Osteoblast (primary cell): ENCODE measurements around the gene ISM1. TPM values are rescaled to one million over a fixed set of nuclear protein-coding genes. Genes with fewer than 3 reads are reported as not detected.

ENCODE experiments used
- DNase-seq: peaks from one replicate; pipeline ENCODE4 v3.0.0; 2011; ENCODE audit warnings: low spot score, mixed read lengths; ENCODE audit not compliant: insufficient read length; ENCODE audit errors: missing footprints
- H2AFZ ChIP-seq: 2 replicates; pipeline ENCODE4 v1.6.0; 2011; ENCODE audit warnings: mild to moderate bottlenecking, low read length
- H3K27ac ChIP-seq: 2 replicates; pipeline ENCODE4 v1.5.1; 2011; ENCODE audit warnings: mild to moderate bottlenecking, low read depth, low read length, moderate library complexity
- H3K27me3 ChIP-seq: 2 replicates; pipeline ENCODE4 v1.6.0; 2012; ENCODE audit warnings: mild to moderate bottlenecking, control low read depth, inconsistent platforms, low read length, moderate library complexity; ENCODE audit not compliant: insufficient read depth
- H3K36me3 ChIP-seq: 2 replicates; pipeline ENCODE4 v1.5.1; 2011; ENCODE audit warnings: mild to moderate bottlenecking, low read length, control low read depth, moderate library complexity; ENCODE audit not compliant: insufficient read depth
- H3K4me1 ChIP-seq: 2 replicates; pipeline ENCODE4 v1.5.1; 2011; ENCODE audit warnings: mild to moderate bottlenecking, low read length, control low read depth, moderate library complexity; ENCODE audit not compliant: insufficient read depth
- H3K4me2 ChIP-seq: 2 replicates; pipeline ENCODE4 v1.6.0; 2011; ENCODE audit warnings: mild to moderate bottlenecking, low read length; ENCODE audit not compliant: insufficient read depth
- H3K4me3 ChIP-seq: fragments of 200-600 bp; sonication (generic); 3 replicates; pipeline ENCODE4 v1.5.1; 2012; ENCODE audit warnings: mild to moderate bottlenecking, low read length, inconsistent platforms; ENCODE audit not compliant: insufficient read depth
- H3K79me2 ChIP-seq: 2 replicates; pipeline ENCODE4 v1.6.0; 2012; ENCODE audit warnings: mild to moderate bottlenecking, low read length, control low read depth, inconsistent platforms; ENCODE audit not compliant: insufficient read depth
- H3K9me3 ChIP-seq: 2 replicates; pipeline ENCODE4 v1.5.1; 2011; ENCODE audit warnings: low read depth, low read length, control low read depth
- H4K20me1 ChIP-seq: 2 replicates; pipeline ENCODE4 v1.6.0; 2012; ENCODE audit warnings: mild to moderate bottlenecking, low read length, control low read depth; ENCODE audit not compliant: insufficient read depth
- total RNA-seq: library from RNA; depleted of rRNA; stranded (reverse); fragments of >200 nt; gene quantifications from 2 replicates; pipeline ENCODE4 v1.2.3, GENCODE V29; 2012
- TF ChIP-seq, protein P1 (sequence below): IDR thresholded peaks from 2 replicates; pipeline ENCODE4 v1.5.1; 2011; ENCODE audit warnings: mild to moderate bottlenecking, low read depth, low read length, moderate library complexity; ENCODE audit errors: extremely low read depth

ISM1 gene
- total RNA-seq, 1 donor, result 4.0 TPM

GRCh38 chr20:13290724-13291123 lies 69.7 kb downstream of the ISM1 start:
- no peak for DNase-seq
- Histone ChIP-seq H3K4me3 (no peak overlapping the region), H2AFZ (no peak overlapping the region), H4K20me1 (no peaks in the 10 kb centered on the region), H3K79me2 (no peaks in the 10 kb centered on the region), H3K4me2 (no peak overlapping the region), H3K36me3 (no peaks in the 10 kb centered on the region), H3K27ac (no peak overlapping the region), H3K27me3 (no peaks in the 10 kb centered on the region), H3K4me1 (no peaks in the 10 kb centered on the region), H3K9me3 (no peaks in the 10 kb centered on the region)
- TF ChIP-seq, protein P1, sequence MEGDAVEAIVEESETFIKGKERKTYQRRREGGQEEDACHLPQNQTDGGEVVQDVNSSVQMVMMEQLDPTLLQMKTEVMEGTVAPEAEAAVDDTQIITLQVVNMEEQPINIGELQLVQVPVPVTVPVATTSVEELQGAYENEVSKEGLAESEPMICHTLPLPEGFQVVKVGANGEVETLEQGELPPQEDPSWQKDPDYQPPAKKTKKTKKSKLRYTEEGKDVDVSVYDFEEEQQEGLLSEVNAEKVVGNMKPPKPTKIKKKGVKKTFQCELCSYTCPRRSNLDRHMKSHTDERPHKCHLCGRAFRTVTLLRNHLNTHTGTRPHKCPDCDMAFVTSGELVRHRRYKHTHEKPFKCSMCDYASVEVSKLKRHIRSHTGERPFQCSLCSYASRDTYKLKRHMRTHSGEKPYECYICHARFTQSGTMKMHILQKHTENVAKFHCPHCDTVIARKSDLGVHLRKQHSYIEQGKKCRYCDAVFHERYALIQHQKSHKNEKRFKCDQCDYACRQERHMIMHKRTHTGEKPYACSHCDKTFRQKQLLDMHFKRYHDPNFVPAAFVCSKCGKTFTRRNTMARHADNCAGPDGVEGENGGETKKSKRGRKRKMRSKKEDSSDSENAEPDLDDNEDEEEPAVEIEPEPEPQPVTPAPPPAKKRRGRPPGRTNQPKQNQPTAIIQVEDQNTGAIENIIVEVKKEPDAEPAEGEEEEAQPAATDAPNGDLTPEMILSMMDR, result no peak

DNA sequence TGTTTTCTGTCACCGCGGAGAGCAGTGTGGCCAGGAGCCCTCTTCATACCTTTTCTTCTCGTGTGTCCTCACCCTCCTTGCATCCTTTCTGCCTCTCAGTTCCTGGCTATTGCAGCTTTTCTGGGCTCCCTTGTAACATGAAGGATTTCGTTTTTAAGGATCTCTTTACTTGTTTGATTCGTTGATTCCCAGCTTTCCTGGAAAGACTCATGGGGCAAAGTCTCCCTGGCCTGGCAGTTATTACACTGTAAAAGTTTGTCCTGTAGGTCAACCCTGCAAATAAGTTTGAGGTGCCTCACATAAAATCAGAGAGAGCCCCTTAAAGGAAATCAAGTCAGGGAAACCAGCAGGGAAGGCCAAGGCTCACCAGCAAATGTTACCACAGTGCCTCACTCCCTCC lies 70.1 kb downstream of the ISM1 start:
- no peak for DNase-seq
- no peaks in the 10 kb centered on the region for H3K27me3 ChIP-seq
- H3K4me2 ChIP-seq, result no peak overlapping the region
- no peak overlapping the region for H2AFZ ChIP-seq
- H3K27ac ChIP-seq, result no peak overlapping the region
- TF ChIP-seq, protein P1, result no peak
- no peaks in the 10 kb centered on the region for H3K36me3 ChIP-seq
- H3K4me1 ChIP-seq, result no peaks in the 10 kb centered on the region
- H3K9me3 ChIP-seq, result no peaks in the 10 kb centered on the region
- H3K4me3 ChIP-seq, result no peak overlapping the region
- H3K79me2 ChIP-seq, result no peaks in the 10 kb centered on the region
- no peaks in the 10 kb centered on the region for H4K20me1 ChIP-seq

- H3K36me3 ChIP-seq, result no peaks in the 10 kb centered on the region
- H3K27ac ChIP-seq, result no peak overlapping the region
- no peak overlapping the region for H3K4me2 ChIP-seq
- no peaks in the 10 kb centered on the region for H3K27me3 ChIP-seq
- H3K9me3 ChIP-seq, result no peaks in the 10 kb centered on the region
- H3K4me1 ChIP-seq, result no peaks in the 10 kb centered on the region
- H3K4me3 ChIP-seq, result no peak overlapping the region
- TF ChIP-seq, protein P1, result no peak
- DNase-seq, result no peak
- H3K79me2 ChIP-seq, result no peaks in the 10 kb centered on the region
- no peaks in the 10 kb centered on the region for H4K20me1 ChIP-seq
- H2AFZ ChIP-seq, result no peak overlapping the region
Measured at GRCh38 chr20:13292201-13292885, 71.3 kb downstream of the ISM1 start.

DNA sequence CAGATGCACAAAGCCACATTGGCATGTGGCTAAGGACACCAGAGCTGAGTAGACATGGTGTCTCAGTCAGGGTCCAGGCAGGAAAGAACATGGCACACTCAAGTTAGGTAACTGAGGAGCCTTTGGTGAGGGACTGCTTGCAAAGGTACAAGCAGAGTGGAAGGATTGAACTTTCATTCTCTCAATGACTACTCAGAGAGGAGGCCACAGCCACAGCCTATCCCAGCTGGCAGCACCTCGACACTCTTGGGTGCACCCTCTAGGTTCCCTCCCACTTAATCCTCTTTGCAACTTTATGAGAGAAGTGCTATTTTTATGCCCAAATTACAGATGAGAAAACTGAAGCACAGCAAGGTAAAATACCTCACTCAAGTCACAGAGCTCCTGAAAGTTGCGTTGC lies 73.4 kb downstream of the ISM1 start:
- no peak overlapping the region for H3K4me2 ChIP-seq

More for the DNA sequence above, 73.4 kb downstream of the ISM1 start:
- Histone ChIP-seq H3K27ac (no peak overlapping the region), H3K4me3 (no peak overlapping the region), H3K4me1 (no peaks in the 10 kb centered on the region), H3K27me3 (no peaks in the 10 kb centered on the region), H2AFZ (no peak overlapping the region), H3K36me3 (no peaks in the 10 kb centered on the region), H3K9me3 (no peaks in the 10 kb centered on the region), H3K79me2 (no peaks in the 10 kb centered on the region), H4K20me1 (no peaks in the 10 kb centered on the region)
- no peak for DNase-seq
- TF ChIP-seq, protein P1, result no peak
